ENCODE results near the gene OGFR. TPM values are rescaled to one million over a fixed set of nuclear protein-coding genes. Genes with fewer than 3 reads are reported as not detected.
A peak's percentile ranks its signal among the peaks of the same experiment; 100 is the strongest.

OGFR gene
- polyA plus RNA-seq, 1 donor = 14.7 TPM

DNA sequence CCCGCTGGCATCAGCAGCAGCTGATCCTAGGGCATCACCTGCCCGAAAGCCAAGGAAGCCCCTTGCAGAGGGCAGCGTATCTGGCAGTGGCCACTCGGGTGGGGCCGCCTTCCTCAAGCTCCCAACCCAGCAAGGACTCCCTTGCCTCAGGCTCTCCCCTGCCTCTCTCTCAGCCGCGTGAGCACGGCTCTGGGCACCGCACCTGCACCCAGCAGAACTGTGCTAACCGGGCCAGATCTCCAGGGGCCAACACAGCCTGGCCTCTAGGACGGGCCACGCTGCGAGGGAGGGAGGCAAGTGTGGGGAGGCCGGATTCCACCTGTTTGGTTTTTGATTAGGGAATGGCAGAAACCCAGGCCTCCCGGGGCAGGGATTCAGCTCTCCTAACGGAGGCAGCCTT lies 20.1 kb upstream of the OGFR start:
- no peak for DNase-seq (ENCODE audit: low read depth)

DNA sequence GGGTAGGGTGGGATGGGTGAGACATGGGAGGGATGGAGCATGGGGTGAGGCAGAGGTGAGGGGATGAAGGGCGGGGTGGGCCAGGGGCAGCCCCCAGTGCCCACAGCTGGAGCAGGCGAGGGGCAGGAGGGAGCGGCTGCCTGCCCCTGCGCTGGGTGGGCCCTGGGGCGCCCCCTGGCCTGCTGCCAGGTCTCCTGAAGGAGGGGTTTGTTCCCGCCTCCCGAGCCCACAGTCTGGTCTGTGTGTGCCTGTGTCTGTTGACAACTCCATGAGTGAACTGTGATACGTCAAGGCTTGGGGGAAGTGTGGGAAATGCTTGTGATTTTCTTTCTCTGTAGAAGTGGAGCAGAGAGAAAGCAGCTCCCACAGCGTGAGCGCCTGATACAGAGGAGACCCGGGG lies 19.2 kb upstream of the OGFR start:
- no peak for DNase-seq (ENCODE audit: low read depth)

DNA sequence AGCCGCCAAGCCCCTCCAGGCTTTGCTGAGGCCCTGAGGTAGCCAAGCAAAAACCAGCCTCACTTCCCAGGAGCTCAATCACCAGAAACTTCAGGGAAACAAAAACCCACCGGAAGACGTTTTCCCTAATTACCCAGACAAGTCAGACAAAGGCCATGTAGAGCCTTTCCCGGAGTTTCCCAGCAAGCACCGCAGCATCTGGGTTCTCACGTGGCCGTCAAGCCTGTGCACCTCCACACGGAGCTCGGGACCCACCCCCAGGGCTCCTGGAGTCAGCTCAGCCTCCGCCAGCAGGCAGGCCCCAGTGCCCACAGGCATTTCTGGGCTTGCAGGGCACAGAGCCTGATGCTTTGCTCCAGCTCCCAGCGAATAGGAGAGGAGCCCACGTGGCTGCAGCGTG lies 18.5 kb upstream of the OGFR start:
- DNase-seq (ENCODE audit: low read depth) = no peak

DNA sequence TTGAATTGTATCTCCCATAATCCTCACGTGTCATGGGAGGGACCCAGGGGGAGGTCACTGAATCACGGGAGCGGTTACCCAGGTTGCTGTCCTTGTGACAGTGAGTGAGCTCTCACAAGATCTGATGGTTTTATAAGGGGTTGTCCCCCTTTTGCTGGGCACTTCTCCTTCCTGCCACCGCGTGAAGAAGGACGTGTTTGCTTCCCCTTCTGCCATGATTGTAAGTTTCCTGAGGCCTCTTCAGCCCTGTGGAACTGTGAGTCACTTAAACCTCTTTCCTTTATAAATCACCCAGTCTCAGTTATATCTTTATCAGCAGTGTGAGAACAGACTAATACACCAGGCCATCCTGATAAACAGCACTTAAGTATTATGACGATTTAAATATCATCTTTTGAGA lies 17.3 kb upstream of the OGFR start:
- no peak for DNase-seq (ENCODE audit: low read depth)

DNA sequence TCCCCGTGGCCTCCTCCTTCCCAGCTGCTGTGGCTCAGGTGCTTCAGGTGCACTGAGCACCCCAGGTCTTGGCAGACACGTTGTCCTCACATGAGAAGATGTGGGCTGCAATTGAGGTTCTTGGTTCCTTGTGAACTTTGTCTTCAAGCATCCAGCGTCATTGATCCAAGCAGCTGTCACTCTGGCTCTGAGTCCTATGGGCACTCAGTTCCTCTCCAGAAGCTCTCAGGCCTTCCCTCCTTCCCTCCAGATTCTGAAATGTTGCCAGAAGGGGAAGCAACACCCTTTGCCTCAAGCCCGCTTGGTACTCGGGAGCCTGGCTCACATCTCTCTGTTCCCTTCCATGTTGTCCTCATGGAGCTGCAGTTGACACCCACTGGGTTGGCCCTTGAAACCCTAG lies 16.8 kb upstream of the OGFR start:
- DNase-seq (ENCODE audit: low read depth) = no peak

DNA sequence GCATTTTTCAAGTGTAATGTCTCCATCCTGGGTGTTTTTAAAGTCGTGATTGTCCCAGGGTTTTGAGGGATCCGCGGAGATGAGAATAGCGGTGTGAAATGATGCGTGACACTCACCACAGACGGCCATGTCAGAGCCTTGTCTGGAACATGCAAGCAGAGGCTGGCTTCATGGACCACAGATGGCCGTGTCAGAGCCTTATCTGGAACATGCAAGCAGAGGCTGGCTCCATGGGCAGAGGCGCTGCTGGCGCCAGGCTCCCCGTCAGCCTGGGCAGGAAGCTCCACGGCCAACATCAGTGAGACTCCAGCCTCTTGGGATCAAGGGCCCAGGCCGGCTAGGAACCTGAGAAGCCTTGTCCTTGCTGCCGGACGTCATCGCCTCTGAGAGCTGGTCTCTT lies 16.0 kb upstream of the OGFR start:
- DNase-seq (ENCODE audit: low read depth) = no peak

DNA sequence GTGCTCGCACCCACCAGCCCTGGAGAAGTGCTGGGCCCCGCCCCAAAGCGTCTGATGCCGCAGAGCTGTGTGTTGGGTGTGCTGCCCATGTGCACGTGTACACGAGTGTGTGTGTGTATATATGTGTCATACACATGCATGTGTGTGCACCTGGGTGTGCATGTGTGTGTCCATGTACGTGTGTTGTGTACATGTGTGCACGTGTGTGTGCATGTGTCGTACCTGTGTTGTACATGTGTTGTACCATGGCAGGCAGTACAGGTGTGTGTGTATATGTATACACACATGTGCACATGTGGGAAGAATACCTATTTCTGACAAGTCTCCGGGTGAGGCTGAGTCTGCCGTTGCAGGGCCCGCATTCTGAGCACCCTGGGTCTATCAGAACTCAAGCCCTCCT lies 14.6 kb upstream of the OGFR start:
- no peak for DNase-seq (ENCODE audit: low read depth)

DNA sequence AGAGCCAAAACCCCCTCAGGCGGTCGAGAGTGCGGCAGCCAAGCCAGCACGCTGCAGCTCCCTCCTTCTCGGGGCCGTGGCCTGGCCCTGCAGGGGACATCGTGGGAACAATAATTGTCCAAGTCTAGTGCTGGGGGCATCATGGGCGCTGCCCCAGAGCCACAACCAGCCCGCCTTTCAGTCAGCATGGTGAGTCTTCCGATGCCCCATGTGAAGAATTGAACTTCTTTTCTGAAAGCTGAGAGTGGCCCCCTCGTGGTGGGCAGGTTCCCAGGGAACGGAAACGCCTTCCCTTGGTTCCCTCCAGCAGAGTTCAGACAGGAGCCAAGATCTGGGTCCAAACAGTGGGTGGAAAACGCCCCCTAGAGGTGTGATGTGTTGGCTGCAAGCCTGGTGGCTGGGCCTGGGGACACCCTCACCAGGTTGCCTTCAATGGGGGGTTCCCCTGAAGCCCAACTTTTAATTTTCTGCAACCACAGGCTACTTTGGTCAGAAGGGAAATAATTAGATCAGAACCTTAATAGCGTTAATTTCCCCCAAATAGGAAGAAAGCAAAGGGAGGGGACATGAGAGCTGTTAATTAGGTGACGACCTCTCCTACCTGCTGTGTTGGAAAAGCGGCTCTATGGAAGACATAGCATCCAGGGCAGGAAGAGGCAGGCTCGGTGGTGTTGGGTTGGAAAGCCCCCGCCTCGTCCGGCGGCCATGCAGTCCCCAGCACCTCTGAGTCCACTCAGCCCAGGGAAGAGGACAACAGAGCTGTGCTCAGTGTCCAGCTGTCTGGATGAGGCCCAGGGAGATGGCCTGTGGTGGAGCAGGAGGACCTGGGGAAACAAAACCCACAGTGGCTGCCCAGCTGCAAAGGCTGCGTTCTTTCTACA lies 13.1 kb upstream of the OGFR start:
- DNase-seq (ENCODE audit: low read depth) = peak; percentile 71

DNA sequence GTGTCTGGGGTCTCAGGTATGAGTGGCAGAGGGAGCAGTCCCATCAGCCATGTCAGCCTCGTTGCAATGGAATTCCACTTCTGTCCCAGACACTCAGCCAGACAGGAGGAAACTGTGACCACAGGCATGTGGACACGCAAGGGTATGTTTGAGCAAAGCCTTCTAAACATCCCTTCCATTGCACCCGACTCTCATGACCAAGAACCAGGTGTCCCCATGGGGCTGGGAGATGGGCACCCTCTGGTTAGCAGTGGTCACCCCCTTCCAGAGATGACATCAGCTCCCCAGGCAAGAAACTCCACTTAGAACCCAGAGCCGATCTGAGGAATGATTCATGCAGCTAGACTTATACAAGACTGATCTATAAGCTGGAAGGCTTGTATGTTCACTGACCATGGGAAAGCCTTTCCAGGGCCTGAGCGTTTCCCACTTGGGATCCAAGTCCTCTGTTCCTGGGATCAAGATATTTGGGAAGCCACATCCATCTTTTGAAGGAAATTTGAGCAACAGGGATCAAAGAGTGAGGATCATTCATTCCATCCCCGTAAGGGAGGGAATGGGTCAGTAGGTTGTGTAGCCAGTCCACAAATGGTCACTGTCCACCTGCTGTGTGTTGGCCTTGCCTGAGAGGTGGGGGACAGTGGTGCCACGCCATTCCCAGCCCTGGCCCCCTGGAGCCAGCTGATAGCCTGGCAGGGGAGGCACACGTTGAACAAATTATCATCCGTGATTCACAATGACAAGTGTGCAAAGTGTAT lies 12.3 kb upstream of the OGFR start:
- no peak for DNase-seq (ENCODE audit: low read depth)

DNA sequence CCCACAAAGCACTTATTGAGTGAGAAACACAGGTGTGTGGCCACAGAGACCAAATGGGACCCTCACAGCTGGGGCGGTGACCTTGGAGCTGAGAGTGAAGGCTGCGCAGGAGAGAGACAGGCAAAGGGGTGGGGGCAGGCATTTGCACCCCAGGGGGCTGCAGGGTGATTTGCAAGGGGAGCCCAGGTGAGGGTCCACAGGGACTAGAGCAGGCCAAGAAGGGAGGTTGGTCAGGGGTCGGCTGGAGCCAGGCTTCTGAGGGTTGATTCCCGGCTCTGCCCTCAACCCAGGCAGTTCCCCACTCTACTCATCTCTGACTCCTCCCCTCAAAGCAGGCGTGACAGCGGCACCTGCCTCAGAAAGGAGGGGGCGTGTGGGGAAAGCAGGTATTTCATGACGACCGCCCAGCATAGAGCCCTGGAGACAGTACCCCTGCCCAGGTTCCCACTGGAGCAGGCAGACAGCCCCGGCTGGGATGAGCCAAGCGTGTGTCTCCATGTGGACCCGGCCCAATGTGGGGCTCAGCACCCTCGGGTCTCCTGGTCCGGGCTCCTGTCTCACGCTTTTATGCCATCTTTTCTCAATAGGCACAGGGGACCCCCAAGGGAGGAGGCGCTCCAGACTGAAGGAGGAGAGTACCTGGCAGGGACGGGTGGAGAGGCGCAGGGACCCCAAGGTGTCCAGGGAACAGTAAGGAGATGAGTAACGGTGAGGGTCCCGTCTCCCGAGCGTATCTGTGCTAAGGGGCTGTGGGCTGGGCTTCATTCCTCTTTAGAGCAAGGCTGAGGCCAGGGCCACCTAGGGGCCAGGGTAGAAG lies 11.5 kb upstream of the OGFR start:
- DNase-seq (ENCODE audit: low read depth) = no peak

DNA sequence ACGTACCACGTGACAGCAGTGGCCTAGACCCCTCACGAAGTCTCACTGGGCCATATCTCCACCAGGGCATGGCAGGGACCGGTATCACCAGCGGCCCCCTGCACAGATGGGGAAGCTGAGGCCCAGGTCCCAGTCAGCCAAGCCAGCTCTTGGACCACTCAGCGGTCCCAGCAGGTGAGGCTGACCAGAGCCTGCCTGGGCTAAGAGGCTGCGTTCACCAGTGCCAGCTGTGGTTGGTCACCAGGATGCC lies 11.0 kb upstream of the OGFR start:
- no peak for DNase-seq (ENCODE audit: low read depth)

DNA sequence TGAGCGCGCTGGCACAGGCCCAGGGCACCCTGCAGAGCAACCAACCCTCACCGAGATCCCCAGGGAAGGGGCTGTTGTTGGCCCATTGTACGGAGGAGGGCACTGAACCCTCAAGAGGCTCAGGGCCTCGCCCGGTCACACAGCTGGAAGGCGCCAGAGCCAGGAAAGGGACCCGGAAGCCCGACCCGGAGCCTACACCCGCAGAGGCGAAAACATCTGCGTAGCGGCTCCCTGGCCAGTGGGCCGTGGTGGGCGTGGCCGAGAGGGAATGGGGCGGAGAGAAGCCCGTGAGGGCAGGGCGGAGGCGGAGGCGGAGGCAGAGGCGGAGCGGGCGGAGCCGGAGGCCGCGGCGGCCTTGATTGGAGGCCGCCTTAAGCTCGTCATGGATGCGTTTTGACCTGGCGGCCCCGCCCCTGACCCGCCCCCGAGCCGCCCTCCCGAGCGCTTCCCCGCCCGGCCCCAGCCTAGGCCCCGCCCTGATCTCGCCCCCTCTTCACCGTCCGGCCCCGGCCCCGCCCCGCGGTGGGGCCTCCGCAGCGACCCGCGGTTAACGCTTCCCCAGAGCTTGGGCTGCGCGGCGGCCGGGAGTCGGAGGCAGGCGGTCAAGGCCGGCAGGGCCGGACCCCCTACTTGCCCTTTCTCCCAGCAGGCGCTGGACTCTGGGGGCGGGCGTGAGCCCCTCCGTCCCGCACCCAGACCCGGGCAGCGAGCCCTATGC lies 10.5 kb upstream of the OGFR start:
- DNase-seq (ENCODE audit: low read depth) = peak; percentile 87

DNA sequence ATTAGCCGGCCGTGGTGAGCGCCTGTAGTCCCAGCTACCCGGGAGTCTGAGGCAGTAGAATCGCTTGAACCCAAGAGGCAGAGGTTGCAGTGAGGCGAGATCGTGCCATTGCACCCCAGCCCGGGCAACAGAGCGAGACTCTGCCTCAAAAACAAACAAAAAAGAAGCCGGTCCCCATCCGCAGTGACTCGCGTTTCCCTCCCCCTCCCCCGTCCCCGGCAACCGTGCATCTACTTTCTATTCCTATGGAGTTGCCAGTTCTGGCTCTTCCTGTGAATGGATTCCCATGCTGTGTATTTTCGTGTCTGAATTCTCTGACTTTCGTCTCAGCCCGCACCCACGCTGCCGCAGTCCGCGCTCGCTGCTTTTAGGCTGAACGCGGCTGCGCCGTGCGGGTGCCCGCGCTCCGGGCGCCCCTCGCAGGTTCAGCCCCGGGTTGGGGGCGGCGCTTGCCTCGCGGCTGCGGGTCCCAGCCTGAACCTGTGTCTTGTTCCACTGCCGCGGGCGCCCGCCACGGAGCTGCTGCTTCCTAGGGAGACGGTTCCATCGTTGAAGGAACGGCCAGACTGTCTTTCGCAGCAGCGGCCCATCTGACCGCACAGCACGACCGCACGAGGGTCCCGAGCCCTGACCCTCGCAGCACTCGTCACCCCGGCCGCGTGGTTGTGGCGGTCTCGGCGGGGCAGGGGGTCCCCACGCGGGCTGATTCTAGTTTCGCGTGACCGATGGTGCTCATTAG lies 9.4 kb upstream of the OGFR start:
- no peak for DNase-seq (ENCODE audit: low read depth)

DNA sequence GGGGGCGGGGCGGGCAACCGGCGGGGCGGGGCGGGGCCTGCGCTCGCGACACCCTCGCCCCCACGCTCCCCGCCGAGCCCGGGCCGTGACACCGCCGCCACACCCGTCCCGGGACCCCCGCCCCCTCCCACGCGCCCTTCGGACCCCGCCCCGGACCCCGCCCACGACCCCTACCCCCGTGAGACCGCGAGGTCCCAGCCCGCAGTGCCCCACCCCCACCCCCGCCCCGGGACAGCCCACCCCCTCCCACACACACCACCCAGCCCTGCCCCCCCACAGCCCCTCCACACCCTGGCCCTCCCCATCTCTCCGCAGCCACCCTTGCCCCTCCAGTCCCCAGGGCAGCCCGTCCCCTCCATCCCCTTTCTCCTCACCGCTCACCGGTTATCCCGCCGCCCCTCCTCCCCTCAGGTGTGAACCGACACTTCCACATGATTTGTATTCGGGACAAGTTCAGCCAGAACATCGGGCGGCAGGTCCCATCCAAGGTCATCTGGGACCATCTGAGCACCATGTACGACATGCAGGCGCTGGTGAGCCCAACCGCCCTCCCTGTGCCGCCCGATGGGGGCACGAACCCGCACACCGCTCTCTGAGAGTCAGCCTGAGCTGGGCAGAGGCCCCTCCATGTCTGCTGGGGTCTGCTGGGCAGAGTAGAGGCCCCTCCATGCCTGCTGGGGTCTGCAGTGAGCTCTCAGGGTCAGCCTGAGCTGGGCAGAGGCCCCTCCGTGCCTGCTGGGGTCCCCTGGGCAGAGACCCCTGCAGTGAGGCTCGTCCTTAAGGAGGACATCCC lies 7.7 kb upstream of the OGFR start:
- no peak for DNase-seq (ENCODE audit: low read depth)

DNA sequence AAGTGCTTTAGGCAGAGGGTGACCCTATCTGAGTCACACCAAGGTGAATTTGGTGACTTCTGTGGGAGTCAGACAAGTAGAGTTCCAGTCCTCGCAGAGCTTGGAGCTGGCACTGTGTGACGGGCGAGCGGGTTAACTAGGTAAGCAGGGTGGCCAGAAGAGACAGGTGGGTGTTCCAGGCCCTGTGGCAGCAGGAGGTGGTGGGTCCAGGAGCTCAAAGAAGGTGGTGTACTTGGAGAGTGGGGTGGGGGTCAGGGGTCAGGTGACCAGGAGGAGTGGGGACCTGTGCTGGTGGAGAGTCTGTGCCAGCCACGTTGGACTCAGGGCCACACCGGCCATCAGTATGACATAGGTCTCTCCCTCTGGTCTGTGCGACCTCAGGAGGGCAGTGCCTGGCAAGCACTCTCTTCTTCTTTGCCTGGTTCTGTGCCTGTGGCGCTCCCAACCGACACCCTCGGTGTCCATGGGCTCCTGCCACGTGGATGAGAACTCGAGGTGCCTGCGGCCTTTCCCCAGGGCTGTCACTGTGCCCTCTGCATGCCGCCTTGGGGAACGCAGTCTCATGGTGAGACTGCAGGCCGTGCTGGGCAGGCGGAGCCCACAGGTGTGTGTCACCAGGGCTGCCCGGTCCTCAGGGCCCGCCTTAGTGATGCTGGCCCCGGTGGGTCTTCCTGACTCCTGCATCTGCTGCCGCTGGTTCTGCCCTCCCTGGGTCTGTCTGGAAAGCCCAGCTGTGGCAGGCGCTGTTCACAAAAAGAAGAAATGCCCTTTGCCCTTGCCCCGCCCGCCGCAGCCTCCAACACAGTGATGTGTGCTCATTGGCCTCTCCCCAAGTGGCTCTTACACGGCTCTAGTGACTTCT lies 6.7 kb upstream of the OGFR start:
- no peak for DNase-seq (ENCODE audit: low read depth)

DNA sequence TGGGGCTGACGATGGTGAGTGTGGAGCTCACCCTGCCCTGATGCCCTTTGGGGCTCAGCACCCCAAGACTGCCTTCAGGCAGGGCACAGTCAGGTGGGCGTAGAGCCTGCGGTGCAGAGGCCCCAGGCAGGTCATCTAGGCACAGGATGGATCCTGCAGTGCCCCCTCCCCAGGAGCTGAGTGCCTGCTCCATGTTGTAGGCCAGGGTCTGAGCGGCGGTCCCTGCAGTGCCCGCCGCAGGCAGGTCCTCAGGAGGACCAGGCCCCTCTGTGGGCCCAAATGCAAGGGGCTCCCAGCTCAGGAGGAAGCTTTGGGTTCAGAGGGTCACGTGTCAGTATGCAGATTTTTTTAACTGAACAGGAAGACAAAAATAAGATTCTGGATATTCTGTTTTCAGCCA lies 5.6 kb upstream of the OGFR start:
- DNase-seq (ENCODE audit: low read depth) = no peak

DNA sequence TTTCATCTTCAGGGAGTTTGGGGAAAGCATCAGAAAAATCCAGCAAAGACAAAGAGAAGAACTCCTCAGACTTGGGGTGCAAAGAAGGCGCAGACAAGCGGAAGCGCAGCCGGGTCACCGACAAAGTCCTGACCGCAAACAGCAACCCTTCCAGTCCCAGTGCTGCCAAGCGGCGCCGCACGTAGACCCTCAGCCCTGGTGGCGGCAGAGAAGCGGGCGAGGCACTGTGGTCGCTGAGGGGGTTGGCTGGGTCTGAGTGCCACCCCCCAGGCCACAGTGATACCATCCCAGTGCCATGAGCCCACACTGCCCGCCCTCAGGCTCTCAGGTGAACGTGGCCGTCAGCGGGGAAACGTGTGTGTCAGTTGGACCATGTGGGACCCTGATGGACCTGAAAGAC lies 5.2 kb upstream of the OGFR start:
- no peak for DNase-seq (ENCODE audit: low read depth)

DNA sequence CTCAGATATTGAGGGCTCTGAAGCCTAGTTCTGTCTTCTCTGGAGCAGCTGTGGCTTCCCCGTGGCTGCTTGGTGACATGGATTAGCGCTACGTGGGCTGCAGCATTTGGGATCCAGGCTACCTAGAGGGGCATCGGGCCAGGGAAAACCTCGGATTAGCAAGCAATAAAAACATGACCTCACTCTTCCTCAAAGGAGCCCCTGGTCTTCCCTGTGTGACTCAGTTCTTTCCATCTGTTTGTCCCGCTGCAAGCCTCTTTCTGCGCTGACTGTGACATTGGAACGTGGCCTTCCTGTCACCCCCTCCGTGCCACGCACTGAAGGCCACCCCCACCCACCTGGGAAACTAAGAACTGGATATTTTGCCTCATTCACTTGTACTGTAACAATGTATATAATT lies 4.8 kb upstream of the OGFR start:
- no peak for DNase-seq (ENCODE audit: low read depth)

Data from forelimb muscle (tissue), 1 donor.